Type B pancreatic cell (in vitro differentiated cells): ENCODE results near the gene SV2C. TPM values are rescaled to one million over a fixed set of nuclear protein-coding genes. Genes with fewer than 3 reads are reported as not detected.

Source experiments
- DNase-seq: peaks from one replicate; pipeline ENCODE4 v3.0.0; 2021; ENCODE audit warnings: mixed read lengths; ENCODE audit not compliant: unreplicated experiment; ENCODE audit errors: extremely low spot score
- H3K27ac Mint-ChIP-seq: 2 replicates; pipeline ENCODE4 v1.8.0; 2021; ENCODE audit warnings: mild to moderate bottlenecking, mixed read lengths
- H3K27me3 Mint-ChIP-seq: 2 replicates; pipeline ENCODE4 v1.8.0; 2021; ENCODE audit warnings: mixed read lengths
- H3K36me3 Mint-ChIP-seq: 2 replicates; pipeline ENCODE4 v1.8.0; 2021; ENCODE audit warnings: mixed read lengths
- H3K4me1 Mint-ChIP-seq: one replicate; pipeline ENCODE4 v1.8.0; 2021; ENCODE audit warnings: mixed read lengths; ENCODE audit not compliant: unreplicated experiment
- H3K4me3 Mint-ChIP-seq: 2 replicates; pipeline ENCODE4 v1.8.0; 2021; ENCODE audit warnings: mild to moderate bottlenecking, mixed read lengths
- H3K9me3 Mint-ChIP-seq: 2 replicates; pipeline ENCODE4 v1.8.0; 2021; ENCODE audit warnings: mixed read lengths
- total RNA-seq: library from RNA; stranded (reverse); gene quantifications from 2 replicates; pipeline ENCODE4 v1.2.1, GENCODE V29; 2021; ENCODE audit warnings: low replicate concordance
- TF ChIP-seq, protein P1 (sequence below): fragments of 200-600 bp; sonication (generic); conservative IDR thresholded peaks from 2 replicates; pipeline ENCODE4 v1.5.0; 2021; ENCODE audit warnings: antibody characterized with exemption, mild to moderate bottlenecking

SV2C gene
- total RNA-seq, 1 donor from 2014 or later, result 6.9 TPM

DNA sequence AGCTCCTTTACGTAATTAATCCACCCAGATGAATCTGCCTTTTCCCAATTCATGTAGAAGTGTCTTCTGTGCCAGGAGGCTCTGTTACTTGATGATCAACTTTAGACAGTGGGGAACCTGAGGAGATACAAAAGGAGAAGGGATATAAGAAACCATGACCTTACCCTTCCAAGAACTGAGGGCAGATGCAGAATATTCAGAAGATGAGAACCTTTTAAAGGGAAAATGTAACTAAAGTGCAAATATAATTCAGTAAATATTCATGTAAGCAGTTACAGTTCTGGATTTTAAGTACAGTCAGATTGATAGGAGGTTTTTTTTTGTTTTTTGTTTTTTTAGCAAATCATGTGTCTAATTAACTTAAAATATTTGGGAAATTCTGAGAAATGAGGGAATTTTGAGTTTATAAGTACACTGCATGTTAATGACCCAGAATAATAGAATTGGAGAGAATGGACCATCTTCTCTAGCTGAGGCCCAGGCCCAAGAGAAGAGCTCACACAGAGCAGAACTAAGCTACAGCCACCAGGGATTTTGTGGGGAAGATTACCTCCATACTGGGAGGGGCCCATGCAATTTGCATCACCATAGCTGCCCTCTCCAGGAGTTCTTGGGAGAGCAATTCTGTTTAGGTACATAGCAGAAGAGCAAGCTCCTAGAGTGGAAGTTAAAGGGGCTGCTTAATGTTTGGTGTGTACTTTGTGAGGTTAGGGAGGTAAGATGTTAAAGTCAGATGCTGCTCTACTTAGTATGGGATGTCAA, 61.5 kb downstream of the SV2C start:
- no peak for DNase-seq
- Mint-ChIP-seq H3K9me3 (no peaks in the 10 kb centered on the region), H3K27me3 (peaks cover 6% of the 10 kb centered on the region), H3K4me3 (no peak overlapping the region), H3K4me1 (peaks cover 8% of the 10 kb centered on the region), H3K36me3 (no peaks in the 10 kb centered on the region), H3K27ac (no peak overlapping the region)
- TF ChIP-seq, protein P1, sequence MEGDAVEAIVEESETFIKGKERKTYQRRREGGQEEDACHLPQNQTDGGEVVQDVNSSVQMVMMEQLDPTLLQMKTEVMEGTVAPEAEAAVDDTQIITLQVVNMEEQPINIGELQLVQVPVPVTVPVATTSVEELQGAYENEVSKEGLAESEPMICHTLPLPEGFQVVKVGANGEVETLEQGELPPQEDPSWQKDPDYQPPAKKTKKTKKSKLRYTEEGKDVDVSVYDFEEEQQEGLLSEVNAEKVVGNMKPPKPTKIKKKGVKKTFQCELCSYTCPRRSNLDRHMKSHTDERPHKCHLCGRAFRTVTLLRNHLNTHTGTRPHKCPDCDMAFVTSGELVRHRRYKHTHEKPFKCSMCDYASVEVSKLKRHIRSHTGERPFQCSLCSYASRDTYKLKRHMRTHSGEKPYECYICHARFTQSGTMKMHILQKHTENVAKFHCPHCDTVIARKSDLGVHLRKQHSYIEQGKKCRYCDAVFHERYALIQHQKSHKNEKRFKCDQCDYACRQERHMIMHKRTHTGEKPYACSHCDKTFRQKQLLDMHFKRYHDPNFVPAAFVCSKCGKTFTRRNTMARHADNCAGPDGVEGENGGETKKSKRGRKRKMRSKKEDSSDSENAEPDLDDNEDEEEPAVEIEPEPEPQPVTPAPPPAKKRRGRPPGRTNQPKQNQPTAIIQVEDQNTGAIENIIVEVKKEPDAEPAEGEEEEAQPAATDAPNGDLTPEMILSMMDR, result no peak

DNA sequence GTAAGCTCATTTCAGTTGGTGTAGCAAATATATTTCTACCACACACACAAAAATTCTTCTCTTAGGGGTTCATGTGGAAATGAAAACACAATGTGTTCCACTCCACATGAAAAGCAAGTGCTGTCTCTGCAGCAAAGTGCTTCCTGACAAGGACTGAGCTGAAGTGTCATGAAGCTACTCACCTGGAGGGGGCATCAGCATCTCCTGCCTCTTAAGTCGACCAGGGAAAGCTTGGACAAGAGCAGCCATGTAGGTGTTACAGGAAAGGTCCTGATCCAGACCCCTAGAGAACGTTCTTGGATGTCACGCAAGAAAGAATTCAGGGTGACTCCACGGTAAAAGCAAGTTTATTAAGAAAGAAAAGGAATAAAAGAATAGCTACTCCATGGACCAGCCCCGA, 62.8 kb downstream of the SV2C start:
- Mint-ChIP-seq H3K4me1 (peaks cover 11% of the 10 kb centered on the region), H3K9me3 (no peaks in the 10 kb centered on the region), H3K27ac (no peak overlapping the region), H3K27me3 (peaks cover 6% of the 10 kb centered on the region), H3K4me3 (no peak overlapping the region), H3K36me3 (no peaks in the 10 kb centered on the region)
- TF ChIP-seq, protein P1, result peak; percentile 42
- no peak for DNase-seq

DNA sequence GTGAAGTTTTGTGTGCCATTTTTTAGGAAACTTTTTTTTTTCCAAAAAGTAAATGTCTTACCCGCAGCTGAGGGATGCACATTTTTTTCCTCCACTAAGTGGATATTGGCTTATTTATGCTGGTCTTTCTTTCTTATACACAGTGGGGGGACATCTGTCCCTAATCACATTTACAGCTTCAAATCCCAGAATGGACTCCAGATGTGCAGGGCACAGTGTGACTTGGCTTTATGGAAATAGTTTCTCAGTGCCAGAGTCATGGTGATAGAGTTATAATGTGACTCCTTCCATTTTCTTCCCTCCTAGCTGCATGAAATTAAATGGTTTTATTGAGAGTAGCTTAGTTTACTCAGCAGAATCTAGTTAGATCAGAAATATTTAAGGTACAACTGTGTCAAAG, 66.5 kb downstream of the SV2C start:
- no peak for DNase-seq
- H3K4me3 Mint-ChIP-seq, result no peak overlapping the region
- TF ChIP-seq, protein P1, result no peak
- peaks cover 15% of the 10 kb centered on the region for H3K4me1 Mint-ChIP-seq
- no peak overlapping the region for H3K27ac Mint-ChIP-seq
- H3K36me3 Mint-ChIP-seq, result no peaks in the 10 kb centered on the region
- H3K9me3 Mint-ChIP-seq, result no peaks in the 10 kb centered on the region
- peaks cover 12% of the 10 kb centered on the region for H3K27me3 Mint-ChIP-seq

DNA sequence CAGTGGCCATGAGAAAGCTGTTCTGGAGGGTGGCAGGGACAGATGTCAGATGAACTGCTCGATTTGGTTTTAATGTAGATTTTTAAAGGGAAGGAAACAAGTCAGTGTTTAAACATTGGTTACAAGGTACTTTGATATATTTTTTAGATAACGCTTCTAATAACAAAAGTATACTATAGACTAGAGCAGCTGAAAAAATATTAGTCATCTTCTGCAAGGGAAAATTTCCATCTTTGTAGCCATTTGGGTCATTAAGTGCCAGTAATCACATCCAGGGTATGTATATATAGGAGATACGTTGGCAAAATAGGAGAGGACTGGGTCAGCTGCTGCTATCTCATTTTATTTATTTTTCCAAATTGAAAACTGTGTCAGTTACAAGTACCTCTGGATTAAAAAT, 69.0 kb downstream of the SV2C start:
- H3K9me3 Mint-ChIP-seq, result no peaks in the 10 kb centered on the region
- no peak overlapping the region for H3K27ac Mint-ChIP-seq
- TF ChIP-seq, protein P1, result no peak
- no peaks in the 10 kb centered on the region for H3K36me3 Mint-ChIP-seq
- no peak overlapping the region for H3K4me3 Mint-ChIP-seq
- DNase-seq, result no peak
- peaks cover 13% of the 10 kb centered on the region for H3K27me3 Mint-ChIP-seq
- peaks cover 15% of the 10 kb centered on the region for H3K4me1 Mint-ChIP-seq

DNA sequence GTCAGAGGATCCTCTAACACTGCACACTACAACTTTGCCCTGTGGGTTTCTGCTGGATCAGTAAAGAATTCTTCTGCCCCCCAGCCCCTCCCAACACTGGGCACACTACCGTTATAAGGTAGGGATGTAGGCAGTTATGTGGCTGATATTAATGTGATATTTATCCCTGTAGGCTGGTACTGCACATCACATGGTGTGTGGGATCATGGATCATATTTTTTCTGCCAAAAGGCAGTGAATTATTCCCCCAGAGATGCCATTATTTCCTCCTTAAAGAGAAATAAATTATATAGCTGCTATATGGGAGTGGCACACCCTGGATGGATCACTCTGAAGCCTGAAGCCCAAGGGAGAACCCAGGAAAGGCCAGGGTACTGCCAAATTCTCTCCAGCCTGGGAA, 69.5 kb downstream of the SV2C start:
- Mint-ChIP-seq H3K36me3 (no peaks in the 10 kb centered on the region), H3K4me3 (no peak overlapping the region), H3K9me3 (no peaks in the 10 kb centered on the region), H3K27ac (no peak overlapping the region), H3K4me1 (peaks cover 15% of the 10 kb centered on the region), H3K27me3 (peaks cover 13% of the 10 kb centered on the region)
- TF ChIP-seq, protein P1, result no peak
- no peak for DNase-seq
